RWPE1 (cell line): ENCODE data around the gene EIF2S2.

Experiments used
- CTCF ChIA-PET: fragments of 350-600 bp; sonication (Branson Sonifier 250); formaldehyde crosslinking; extraction: SDS; loops from one replicate; lab custom pipeline; 2021; lab: Yijun Ruan, JAX
- POLR2A ChIA-PET: fragments of 400-600 bp; formaldehyde crosslinking; extraction: SDS; loops from one replicate; lab custom pipeline; 2020; ENCODE audit warnings: antibody characterized with exemption; ENCODE audit not compliant: low non-redundant PET; lab: Yijun Ruan, JAX
- DNase-seq: peaks from one replicate; pipeline ENCODE4 v3.0.0; 2012; ENCODE audit warnings: low spot score
- H3K27ac ChIP-seq: fragments of 450-650 bp; 2 replicates; pipeline ENCODE4 v1.5.1; 2017
- TF ChIP-seq, protein P1 (sequence below): fragments of 450-650 bp; conservative IDR thresholded peaks from 2 replicates; pipeline ENCODE4 v1.5.1; 2017; ENCODE audit warnings: low read depth, mild to moderate bottlenecking

EIF2S2 gene

DNA sequence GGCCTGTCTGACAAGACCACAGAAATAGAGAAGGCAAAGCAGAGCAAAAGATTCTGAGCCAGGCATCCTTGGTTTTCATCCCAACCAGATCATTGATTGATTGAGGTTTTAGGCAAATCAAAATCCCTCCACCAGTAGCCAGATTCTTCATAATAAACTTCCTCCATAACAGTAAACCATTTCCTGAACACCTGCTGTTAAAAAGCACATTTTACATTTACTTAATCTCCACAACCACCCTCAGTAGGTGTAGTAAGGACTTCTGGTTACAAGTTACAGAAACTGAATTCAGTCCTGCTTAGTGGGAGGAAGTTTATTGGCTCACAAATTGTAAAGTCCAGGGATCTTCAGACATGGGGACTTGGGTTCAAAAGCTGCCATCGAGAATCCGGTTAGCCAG is 28.3 kb downstream of the EIF2S2 start:
- CTCF ChIA-PET, result interaction anchor here (1.3 to 1.9 kb wide), 4 partner anchors 20 to 221 kb away, joined by 4 to 7 read pairs (median 6); partner anchors contain the start of gene RALY
- POLR2A ChIA-PET, result interaction anchor here (0.7 to 1.3 kb wide), 2 partner anchors 28 to 271 kb away, joined by 4 read pairs; partner anchors contain the start of gene EIF2S2

DNA sequence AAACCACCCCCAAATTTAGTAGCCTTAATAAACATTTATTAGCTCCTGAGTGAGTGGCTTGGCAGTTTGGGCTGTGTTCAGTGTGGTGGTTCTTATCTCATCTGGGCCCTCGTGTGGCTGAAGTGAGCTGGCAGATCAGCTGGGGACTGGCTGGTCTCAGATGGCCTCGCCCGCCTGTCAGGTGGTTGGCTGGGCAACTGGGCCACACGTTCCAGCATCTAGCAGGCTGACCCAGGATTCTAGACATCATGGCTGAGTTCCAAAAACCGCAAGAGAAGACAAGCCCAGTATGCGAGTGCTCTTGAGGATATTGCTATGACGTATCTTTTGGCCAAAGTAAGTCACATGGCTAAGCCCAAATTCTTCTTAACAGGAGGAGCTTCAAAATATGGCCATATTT is 28.9 kb downstream of the EIF2S2 start:
- TF ChIP-seq, protein P1, sequence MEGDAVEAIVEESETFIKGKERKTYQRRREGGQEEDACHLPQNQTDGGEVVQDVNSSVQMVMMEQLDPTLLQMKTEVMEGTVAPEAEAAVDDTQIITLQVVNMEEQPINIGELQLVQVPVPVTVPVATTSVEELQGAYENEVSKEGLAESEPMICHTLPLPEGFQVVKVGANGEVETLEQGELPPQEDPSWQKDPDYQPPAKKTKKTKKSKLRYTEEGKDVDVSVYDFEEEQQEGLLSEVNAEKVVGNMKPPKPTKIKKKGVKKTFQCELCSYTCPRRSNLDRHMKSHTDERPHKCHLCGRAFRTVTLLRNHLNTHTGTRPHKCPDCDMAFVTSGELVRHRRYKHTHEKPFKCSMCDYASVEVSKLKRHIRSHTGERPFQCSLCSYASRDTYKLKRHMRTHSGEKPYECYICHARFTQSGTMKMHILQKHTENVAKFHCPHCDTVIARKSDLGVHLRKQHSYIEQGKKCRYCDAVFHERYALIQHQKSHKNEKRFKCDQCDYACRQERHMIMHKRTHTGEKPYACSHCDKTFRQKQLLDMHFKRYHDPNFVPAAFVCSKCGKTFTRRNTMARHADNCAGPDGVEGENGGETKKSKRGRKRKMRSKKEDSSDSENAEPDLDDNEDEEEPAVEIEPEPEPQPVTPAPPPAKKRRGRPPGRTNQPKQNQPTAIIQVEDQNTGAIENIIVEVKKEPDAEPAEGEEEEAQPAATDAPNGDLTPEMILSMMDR, result peak; percentile 71
- CTCF ChIA-PET, result interaction anchor here (0.5 to 1.9 kb wide), 15 partner anchors 9 to 1124 kb away, joined by 3 to 8 read pairs (median 4); partner anchors contain the start of genes ACTL10, EIF2S2 and RALY
- peak overlapping the region; percentile 71 for H3K27ac ChIP-seq
- peak; percentile 96 for DNase-seq
- POLR2A ChIA-PET, result interaction anchor here (0.7 to 1.3 kb wide), 2 partner anchors 29 to 270 kb away, joined by 4 read pairs; partner anchors contain the start of gene EIF2S2

More for the DNA sequence above, 28.3 kb downstream of the EIF2S2 start:
- TF ChIP-seq, protein P1, result no peak
- H3K27ac ChIP-seq, result peak overlapping the region; percentile 71
- DNase-seq, result no peak

DNA sequence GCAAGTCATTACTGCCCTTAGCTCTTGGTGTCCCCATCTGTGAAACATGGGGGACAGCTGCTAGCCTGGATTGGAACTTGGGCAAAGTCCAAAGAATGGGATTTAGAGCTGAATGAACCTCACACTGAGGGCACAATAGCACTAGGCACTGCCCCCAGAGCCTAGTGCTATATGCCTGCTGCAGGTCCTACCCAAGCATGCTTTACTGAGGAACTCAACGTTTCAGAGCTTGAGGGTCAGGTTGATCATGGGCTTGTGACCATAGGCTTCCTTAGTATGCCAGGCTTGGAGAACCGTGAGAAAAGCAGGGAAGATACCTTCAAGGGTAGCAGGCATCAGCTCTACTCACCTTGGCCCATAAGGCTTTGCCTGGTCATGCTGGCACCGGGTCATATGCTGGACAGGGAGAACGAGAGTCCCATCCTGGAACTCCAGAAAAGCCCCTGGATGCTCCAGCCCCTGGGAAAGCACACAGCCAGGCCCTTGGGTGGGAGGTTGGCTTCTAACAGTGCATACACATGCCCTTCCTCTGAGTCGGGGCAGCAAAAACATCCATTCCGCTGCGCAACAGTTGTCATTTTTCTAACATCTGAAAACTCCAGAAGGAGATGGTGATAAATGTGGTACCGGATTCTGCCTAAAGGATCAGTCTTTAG is 29.7 kb downstream of the EIF2S2 start:
- ChIA-PET CTCF (interaction anchor here (0.5 to 1.9 kb wide), 20 partner anchors 8 to 1123 kb away, joined by 3 to 10 read pairs (median 4); partner anchors contain the start of genes ACTL10, EIF2S2 and RALY), POLR2A (interaction anchor here (0.6 to 1.3 kb wide), 3 partner anchors 9 to 30 kb away, joined by 4 to 5 read pairs (median 4); partner anchors contain the start of gene EIF2S2)
- peak overlapping the region; percentile 71 for H3K27ac ChIP-seq
- DNase-seq, result no peak
- TF ChIP-seq, protein P1, result no peak

DNA sequence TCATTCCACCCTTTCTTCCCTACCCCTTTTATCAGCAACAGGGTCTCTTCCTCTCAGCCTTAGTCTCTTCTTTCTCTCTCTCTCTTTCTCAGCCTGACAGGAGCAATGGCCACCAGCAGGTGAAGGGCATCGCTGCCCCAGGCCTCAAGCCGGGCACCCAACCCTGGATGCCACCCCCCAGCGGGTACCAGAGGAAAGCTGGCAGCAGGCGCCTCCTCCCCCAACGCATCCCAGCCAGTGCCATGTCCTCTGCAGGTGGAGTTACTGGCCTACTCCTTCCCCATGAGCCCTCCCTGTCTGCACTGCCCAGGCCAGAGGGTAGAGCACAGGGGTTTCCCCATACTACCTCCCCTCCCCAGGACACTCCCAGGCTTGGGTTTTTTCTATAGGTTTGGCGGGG is 32.2 kb downstream of the EIF2S2 start:
- POLR2A ChIA-PET, result no interaction called here
- DNase-seq, result no peak
- 0 out of 2 replicates have a peak overlapping the region, but pooled peaks have one; percentile 0 for H3K27ac ChIP-seq
- TF ChIP-seq, protein P1, result no peak
- CTCF ChIA-PET, result interaction anchor here (0.8 to 3.0 kb wide), 2 partner anchors 10 to 118 kb away, joined by 3 to 11 read pairs; no protein-coding TSS in a partner anchor

DNA sequence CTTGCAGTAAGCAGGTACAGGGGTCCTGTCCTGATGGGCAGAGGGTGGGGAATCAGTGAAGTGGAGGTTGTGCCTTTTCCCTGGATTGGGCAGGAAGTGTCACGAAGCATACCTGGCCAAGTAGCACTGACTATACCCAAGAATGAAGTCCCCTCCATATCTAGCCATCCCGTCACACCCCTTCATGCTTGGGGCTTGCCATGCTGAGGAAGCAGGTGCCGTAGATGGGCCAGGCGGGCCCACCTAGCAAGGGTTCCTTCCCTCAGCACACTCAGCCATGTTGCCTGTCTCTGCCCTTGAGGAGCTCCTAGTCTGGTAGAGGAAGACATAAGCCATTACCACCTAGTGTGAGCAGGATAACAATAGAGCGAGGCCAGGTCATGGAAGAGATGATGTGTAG is 33.5 kb downstream of the EIF2S2 start:
- ChIA-PET CTCF (interaction anchor here (0.7 to 3.0 kb wide), 2 partner anchors 9 to 145 kb away, joined by 3 to 11 read pairs; no protein-coding TSS in a partner anchor), POLR2A (no interaction called here)
- TF ChIP-seq, protein P1, result no peak
- H3K27ac ChIP-seq, result no peak overlapping the region
- no peak for DNase-seq

DNA sequence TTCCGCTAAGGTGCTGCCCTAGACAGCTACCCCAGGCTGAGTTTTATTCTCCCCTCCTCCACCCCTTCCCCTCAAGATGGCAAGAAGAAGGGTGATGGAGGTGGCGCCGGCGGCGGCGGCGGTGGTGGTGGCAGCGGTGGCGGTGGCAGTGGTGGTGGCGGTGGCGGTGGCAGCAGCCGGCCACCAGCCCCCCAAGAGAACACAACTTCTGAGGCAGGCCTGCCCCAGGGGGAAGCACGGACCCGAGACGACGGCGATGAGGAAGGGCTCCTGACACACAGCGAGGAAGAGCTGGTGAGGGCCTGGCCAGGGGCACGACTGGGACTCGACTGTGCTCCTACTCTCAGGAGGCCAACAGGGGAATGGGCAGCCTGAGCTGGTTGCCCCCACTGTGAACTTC is 35.1 kb downstream of the EIF2S2 start:
- TF ChIP-seq, protein P1, result no peak

More for the DNA sequence above, 35.1 kb downstream of the EIF2S2 start:
- no peak for DNase-seq
- H3K27ac ChIP-seq, result no peak overlapping the region
- POLR2A ChIA-PET, result no interaction called here
- CTCF ChIA-PET, result interaction anchor here (0.6 kb wide), 2 partner anchors 135 to 283 kb away, joined by 4 read pairs; no protein-coding TSS in a partner anchor
